ENCODE results near the gene ZFAND6. TPM values are rescaled to one million over a fixed set of nuclear protein-coding genes. Genes with fewer than 3 reads are reported as not detected.
"Not testable (repeated sequence)": the region's sequence is repeated elsewhere in the genome, so short reads cannot be mapped to it uniquely, and the experiment has no call there.

The ZFAND6 gene
- polyA plus RNA-seq (ENCODE audit: low read depth in 6 of 6), result 100 to 1,000 TPM; 106 to 189 (median 148) TPM

- H3K36me3 Mint-ChIP-seq, result no peaks in the 10 kb centered on the region
- peak; percentile 97 for DNase-seq
- H3K27ac Mint-ChIP-seq, result peak within 1 kb of the TSS; percentile 94 to 98 (median 95)
- H3K4me3 Mint-ChIP-seq, result peak within 1 kb of the TSS; percentile 91 to 97 (median 95)
- peak; percentile 79 for ATAC-seq (ENCODE audit: low read depth in 2 of 2)
- H3K4me1 Mint-ChIP-seq, result peaks cover 18 to 42% (median 40%) of the 10 kb centered on the region in 3 donors
- no peaks in the 10 kb centered on the region for H3K9me3 Mint-ChIP-seq
- H3K27me3 Mint-ChIP-seq, result peaks cover 0 to 4% (median 0%) of the 10 kb centered on the region in 3 donors
Observed at GRCh38 chr15:80058851-80059785, at the start of gene ZFAND6. Gene ZFAND6 (plus strand): TSS chr15:80059676. CDS start chr15:80120345, 60,669 bp downstream.

DNA sequence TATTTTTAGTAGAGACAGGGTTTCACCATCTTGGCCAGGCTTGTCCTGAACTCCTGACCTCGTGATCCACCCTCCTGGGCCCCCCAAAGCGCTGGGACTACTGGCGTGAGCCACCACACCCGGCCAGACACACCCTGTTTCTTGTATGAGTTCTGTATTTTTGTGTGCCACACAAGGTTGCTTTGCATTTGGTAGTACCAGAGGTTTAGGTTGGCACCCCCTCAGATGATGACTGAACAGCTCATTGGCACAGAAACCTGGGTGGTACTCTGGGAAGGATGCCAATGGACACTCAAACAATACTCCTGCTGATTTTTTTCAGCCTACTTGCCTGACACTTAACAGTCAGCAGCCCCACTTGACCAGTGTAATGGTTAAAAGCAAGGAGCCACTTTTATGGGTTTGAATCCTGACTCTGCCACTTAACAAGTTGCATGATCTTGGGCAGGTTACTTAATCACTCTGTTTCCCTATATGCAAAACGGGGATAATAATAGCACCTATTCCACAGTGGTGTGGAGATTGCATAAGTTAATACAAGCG is 49.3 kb upstream of the ZFAND6 start:
- peak overlapping the region in 6 of 8 donors; percentile 61 to 88 (median 66) for H3K4me3 Mint-ChIP-seq
- ATAC-seq (ENCODE audit: low read depth in 2 of 2), result peak; percentile 30 to 51

DNA sequence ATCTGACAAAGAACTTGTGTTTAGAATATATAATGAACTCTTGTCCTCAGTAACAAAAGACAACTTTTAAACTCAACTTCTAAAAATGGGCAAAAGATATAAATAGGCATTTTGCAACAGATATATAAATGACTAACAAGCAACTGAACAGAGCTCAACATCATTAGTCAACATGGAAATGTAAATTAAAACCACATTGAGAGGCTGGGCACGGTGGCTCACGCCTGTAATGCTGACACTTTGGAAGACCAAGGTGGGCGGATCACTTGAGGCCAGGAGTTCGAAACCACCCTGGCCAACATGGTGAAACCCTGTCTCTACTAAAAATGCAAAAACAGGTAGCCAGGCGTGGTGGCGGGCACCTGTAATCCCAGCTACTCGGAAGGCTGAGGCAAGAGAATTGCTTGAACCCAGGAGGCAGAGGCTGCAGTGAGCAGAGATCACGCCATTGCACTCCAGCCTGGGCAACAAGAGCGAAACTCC is 48.4 kb upstream of the ZFAND6 start:
- Mint-ChIP-seq H3K36me3 (peaks cover 0 to 16% of the 10 kb centered on the region in 2 donors), H3K27ac (peak overlapping the region in 5 of 6 donors; percentile 23 to 80 (median 54)), H3K4me3 (peak overlapping the region in 5 of 8 donors; percentile 2 to 67 (median 32)), H3K4me1 (peaks cover 29 to 78% (median 56%) of the 10 kb centered on the region in 3 donors)
- H3K27me3 Mint-ChIP-seq; H3K9me3 Mint-ChIP-seq; DNase-seq; ATAC-seq (ENCODE audit: low read depth in 2 of 2): not testable (repeated sequence)

More for the DNA sequence above, 49.3 kb upstream of the ZFAND6 start:
- Mint-ChIP-seq H3K27ac (peak overlapping the region in 5 of 6 donors; percentile 38 to 91 (median 63)), H3K4me1 (peaks cover 28 to 74% (median 51%) of the 10 kb centered on the region in 3 donors), H3K9me3 (peaks cover 0 to 2% (median 0%) of the 10 kb centered on the region in 7 donors), H3K36me3 (peaks cover 0 to 16% of the 10 kb centered on the region in 2 donors), H3K27me3 (no peaks in the 10 kb centered on the region)
- no peak for DNase-seq

GRCh38 chr15:80011596-80011995 is 47.9 kb upstream of the ZFAND6 start:
- Mint-ChIP-seq H3K9me3 (peaks cover 0 to 2% (median 0%) of the 10 kb centered on the region in 7 donors), H3K36me3 (peaks cover 0 to 16% of the 10 kb centered on the region in 2 donors), H3K27me3 (no peaks in the 10 kb centered on the region), H3K4me1 (peaks cover 29 to 78% (median 56%) of the 10 kb centered on the region in 3 donors), H3K4me3 (peak overlapping the region in 3 of 8 donors; percentile 3 to 67 (median 54)), H3K27ac (peak overlapping the region in 1 of 6 donors; percentile 78)
- no peak for DNase-seq
- ATAC-seq (ENCODE audit: low read depth in 2 of 2), result no peak

DNA sequence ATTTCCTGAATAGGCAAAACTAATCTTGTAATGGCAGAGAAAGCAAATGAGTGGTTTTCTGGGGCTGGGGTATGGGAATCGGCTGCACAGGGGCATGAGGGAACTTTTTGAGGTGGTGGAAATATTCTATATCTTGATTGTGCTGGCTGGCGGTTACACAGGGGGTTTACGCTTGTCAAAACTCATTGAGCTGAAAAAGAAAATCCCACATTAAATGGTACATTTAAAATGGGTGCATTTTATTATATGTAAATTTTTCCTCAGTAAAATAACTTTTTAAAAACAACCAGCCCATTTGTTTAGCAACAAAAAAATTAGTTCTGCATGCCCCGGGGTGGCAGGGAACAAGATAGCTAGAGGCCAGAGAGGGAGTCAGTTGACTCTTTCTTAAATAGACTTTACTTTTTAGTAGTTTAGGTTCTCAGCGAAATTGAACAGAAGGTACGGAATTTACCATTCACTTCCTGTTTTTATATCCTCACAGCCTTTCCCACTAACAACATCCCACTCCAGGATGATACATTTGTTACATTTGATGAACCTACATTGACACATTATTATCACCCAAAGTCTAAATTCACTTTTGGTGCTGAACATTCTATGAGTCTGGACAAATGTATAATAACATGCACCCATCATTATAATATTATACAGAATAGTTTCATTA is 47.3 kb upstream of the ZFAND6 start:
- Mint-ChIP-seq H3K36me3 (peaks cover 0 to 16% of the 10 kb centered on the region in 2 donors), H3K9me3 (peaks cover 0 to 2% (median 0%) of the 10 kb centered on the region in 7 donors), H3K27me3 (no peaks in the 10 kb centered on the region), H3K27ac (peak overlapping the region in 4 of 6 donors; percentile 13 to 78 (median 65)), H3K4me1 (peaks cover 30 to 83% (median 58%) of the 10 kb centered on the region in 3 donors), H3K4me3 (peak overlapping the region in 4 of 8 donors; percentile 25 to 65 (median 45))
- no peak for ATAC-seq (ENCODE audit: low read depth in 2 of 2)
- no peak for DNase-seq

GRCh38 chr15:80014186-80014585 is 45.3 kb upstream of the ZFAND6 start:
- peak overlapping the region in 1 of 8 donors; percentile 61 for H3K4me3 Mint-ChIP-seq
- H3K9me3 Mint-ChIP-seq; H3K36me3 Mint-ChIP-seq; ATAC-seq (ENCODE audit: low read depth in 2 of 2); H3K27me3 Mint-ChIP-seq; DNase-seq: not testable (repeated sequence)
- peak overlapping the region in 2 of 6 donors; percentile 28 to 77 for H3K27ac Mint-ChIP-seq
- H3K4me1 Mint-ChIP-seq, result peaks cover 30 to 85% (median 66%) of the 10 kb centered on the region in 3 donors

- Mint-ChIP-seq H3K36me3 (peaks cover 0 to 9% of the 10 kb centered on the region in 2 donors), H3K4me1 (peaks cover 30 to 81% (median 63%) of the 10 kb centered on the region in 3 donors), H3K27ac (peak overlapping the region in 1 of 6 donors; percentile 59), H3K4me3 (peak overlapping the region in 4 of 8 donors; percentile 40 to 68 (median 44)), H3K9me3 (no peaks in the 10 kb centered on the region), H3K27me3 (no peaks in the 10 kb centered on the region)
- ATAC-seq (ENCODE audit: low read depth in 2 of 2) (no peak), DNase-seq (no peak)
Observed at GRCh38 chr15:80015156-80015555, 44.3 kb upstream of the ZFAND6 start.

DNA sequence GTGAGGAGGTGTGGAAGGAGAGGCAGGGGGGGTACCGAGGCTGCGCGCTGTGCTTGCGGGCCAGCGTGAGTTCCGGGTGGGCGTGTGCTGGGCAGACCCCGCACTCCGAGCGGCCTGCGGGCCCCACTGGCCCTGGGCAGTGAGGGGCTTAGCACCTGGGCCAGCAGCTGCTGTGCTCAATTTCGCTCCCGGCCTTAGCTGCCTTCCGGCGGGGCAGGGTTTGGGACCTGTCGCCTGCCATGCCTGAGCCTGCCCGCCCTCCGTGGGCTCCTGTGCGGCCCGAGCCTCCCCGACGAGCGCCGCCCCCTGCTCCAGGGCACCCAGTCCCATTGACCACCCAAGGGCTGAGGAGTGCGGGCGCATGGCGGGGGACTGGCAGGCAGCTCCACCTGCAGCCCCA is 43.0 kb upstream of the ZFAND6 start:
- H3K4me1 Mint-ChIP-seq, result peaks cover 18 to 76% (median 52%) of the 10 kb centered on the region in 3 donors

DNA sequence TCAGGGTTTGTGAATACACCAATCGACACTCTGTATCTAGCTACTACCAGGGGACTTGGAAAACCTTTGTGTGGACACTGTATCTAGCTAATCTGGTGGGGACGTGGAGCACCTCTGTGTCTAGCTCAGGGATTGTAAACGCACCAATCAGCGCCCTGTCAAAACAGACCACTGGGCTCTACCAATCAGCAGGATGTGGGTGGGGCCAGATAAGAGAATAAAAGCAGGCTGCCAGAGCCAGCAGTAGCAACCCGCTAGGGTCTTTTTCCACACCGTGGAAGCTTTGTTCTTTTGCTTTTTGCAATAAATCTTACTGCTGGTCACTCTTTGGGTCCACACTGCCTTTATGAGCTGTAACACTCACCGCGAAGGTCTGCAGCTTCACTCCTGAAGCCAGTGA is 42.3 kb upstream of the ZFAND6 start:
- Mint-ChIP-seq H3K27ac (peak overlapping the region; percentile 88 to 98 (median 94)), H3K4me3 (peak overlapping the region; percentile 53 to 93 (median 90)), H3K4me1 (peaks cover 17 to 71% (median 47%) of the 10 kb centered on the region in 3 donors)
- H3K9me3 Mint-ChIP-seq; H3K27me3 Mint-ChIP-seq; ATAC-seq (ENCODE audit: low read depth in 2 of 2); DNase-seq; H3K36me3 Mint-ChIP-seq: not testable (repeated sequence)

More for the DNA sequence above, 43.0 kb upstream of the ZFAND6 start:
- Mint-ChIP-seq H3K27ac (peak overlapping the region in 3 of 6 donors; percentile 92 to 98 (median 98)), H3K4me3 (peak overlapping the region in 4 of 8 donors; percentile 51 to 93 (median 80))
- not testable (repeated sequence) for H3K36me3 Mint-ChIP-seq; ATAC-seq (ENCODE audit: low read depth in 2 of 2); H3K9me3 Mint-ChIP-seq; H3K27me3 Mint-ChIP-seq; DNase-seq

DNA sequence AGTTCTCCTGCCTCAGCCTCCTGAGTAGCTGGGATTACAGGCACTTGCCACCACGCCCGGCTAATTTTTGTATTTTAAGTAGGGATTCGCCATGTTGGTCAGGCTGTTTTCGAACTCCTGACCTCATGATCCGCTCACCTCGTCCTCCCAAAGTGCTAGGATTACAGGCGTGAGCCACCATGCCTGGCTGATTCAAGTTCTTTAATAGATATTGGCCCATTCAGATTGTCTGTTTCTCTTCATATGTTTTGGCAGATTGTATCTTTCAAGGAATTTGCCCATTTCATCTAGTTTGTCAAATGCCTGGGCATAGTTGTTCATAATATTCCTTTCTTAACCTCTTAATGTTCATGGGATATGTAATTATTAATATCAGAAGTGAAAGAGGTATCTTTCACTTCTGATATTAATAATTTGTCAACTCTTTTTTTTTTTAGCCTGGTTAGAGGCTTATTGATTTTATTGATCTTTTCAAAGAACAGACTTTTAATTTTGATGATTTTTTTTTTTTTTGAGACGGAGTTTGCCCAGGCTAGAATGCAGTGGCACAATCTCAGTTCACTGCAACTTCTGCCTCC is 40.2 kb upstream of the ZFAND6 start:
- Mint-ChIP-seq H3K4me3 (peak overlapping the region in 6 of 8 donors; percentile 16 to 93 (median 69)), H3K4me1 (peaks cover 24 to 67% (median 45%) of the 10 kb centered on the region in 3 donors), H3K36me3 (peaks cover 9% of the 10 kb centered on the region in 2 donors), H3K9me3 (peaks cover 0 to 6% (median 2%) of the 10 kb centered on the region in 7 donors), H3K27ac (peak overlapping the region in 4 of 6 donors; percentile 33 to 92 (median 88)), H3K27me3 (peaks cover 0 to 6% (median 5%) of the 10 kb centered on the region in 3 donors)
- no peak for ATAC-seq (ENCODE audit: low read depth in 2 of 2)
- no peak for DNase-seq

DNA sequence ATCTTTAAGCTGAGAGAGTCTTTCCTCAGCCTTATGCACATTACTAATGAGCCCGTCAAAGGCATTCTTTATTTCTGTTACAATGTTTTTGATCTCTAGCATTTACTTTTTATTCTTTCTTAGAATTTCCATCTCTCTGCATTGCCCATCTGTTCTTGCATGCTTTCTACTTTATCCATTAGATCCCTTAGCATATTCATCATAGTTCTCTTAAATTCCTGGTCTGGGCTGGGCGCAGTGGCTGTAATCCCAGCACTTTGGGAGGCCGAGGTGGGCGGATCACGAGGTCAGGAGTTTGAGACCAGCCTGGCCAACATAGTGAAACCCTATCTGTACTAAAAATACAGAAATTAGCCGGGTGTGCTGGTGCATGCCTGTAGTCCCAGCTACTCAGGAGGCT is 39.3 kb upstream of the ZFAND6 start:
- not testable (repeated sequence) for H3K9me3 Mint-ChIP-seq; H3K36me3 Mint-ChIP-seq; DNase-seq; ATAC-seq (ENCODE audit: low read depth in 2 of 2); H3K27me3 Mint-ChIP-seq
- peaks cover 21 to 60% (median 37%) of the 10 kb centered on the region in 3 donors for H3K4me1 Mint-ChIP-seq
- peak overlapping the region in 4 of 6 donors; percentile 61 to 83 (median 73) for H3K27ac Mint-ChIP-seq
- peak overlapping the region in 4 of 8 donors; percentile 24 to 62 (median 33) for H3K4me3 Mint-ChIP-seq

DNA sequence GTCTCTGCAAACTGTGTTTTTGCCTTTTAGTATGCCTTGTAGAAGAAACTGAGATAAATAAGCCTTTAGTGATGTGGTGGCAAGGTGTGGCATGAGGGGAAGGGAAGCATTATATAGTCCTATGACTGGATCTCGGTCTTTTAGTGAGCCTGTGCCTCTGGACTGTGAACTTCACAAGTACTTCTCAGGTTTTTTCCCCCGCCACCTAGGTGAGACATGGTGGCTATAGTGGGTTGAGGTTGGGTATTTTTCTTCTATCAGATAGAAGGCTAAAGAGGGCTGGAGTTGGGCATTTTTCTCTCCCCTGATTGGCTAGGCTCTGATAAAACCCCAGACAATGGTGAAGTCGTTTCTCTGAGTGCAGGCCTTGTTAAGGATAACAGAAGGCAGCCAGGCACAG is 38.7 kb upstream of the ZFAND6 start:
- peak overlapping the region in 3 of 8 donors; percentile 29 to 62 (median 60) for H3K4me3 Mint-ChIP-seq
- H3K9me3 Mint-ChIP-seq, result peaks cover 0 to 6% (median 2%) of the 10 kb centered on the region in 7 donors
- no peak for ATAC-seq (ENCODE audit: low read depth in 2 of 2)
- no peak for DNase-seq
- H3K4me1 Mint-ChIP-seq, result peaks cover 19 to 56% (median 35%) of the 10 kb centered on the region in 3 donors
- H3K27ac Mint-ChIP-seq, result peak overlapping the region in 2 of 6 donors; percentile 77 to 88
- peaks cover 0 to 9% of the 10 kb centered on the region in 2 donors for H3K36me3 Mint-ChIP-seq
- H3K27me3 Mint-ChIP-seq, result peaks cover 0 to 6% (median 5%) of the 10 kb centered on the region in 3 donors

Measured in naive B cell (primary cell).